HG03139 (cell line): ENCODE measurements around the gene LCP2.
"Not testable (repeated sequence)": the region's sequence is repeated elsewhere in the genome, so short reads cannot be mapped to it uniquely, and the experiment has no call there.

Source experiments
- ATAC-seq: cut with Tn5 transposase; IDR thresholded peaks from one replicate; pipeline ENCODE4 v1.9.1; 2021; ENCODE audit not compliant: unreplicated experiment

Gene LCP2

GRCh38 chr5:170251462-170251861, 46.1 kb downstream of the LCP2 start:
- no peak for ATAC-seq

GRCh38 chr5:170250810-170251317, 46.7 kb downstream of the LCP2 start:
- ATAC-seq, result no peak

GRCh38 chr5:170249355-170249754, 48.2 kb downstream of the LCP2 start:
- ATAC-seq, result no peak

GRCh38 chr5:170248931-170249227, 48.7 kb downstream of the LCP2 start:
- not testable (repeated sequence) for ATAC-seq

GRCh38 chr5:170248172-170248930, 49.2 kb downstream of the LCP2 start:
- ATAC-seq, result no peak

GRCh38 chr5:170247363-170247762, 50.2 kb downstream of the LCP2 start:
- no peak for ATAC-seq

- ATAC-seq, result no peak
Observed at GRCh38 chr5:170246126-170246870, 51.3 kb downstream of the LCP2 start.

- ATAC-seq, result not testable (repeated sequence)
Observed at GRCh38 chr5:170245436-170245835, 52.1 kb downstream of the LCP2 start.

- no peak for ATAC-seq
Observed at GRCh38 chr5:170238456-170239196, 59.0 kb downstream of the LCP2 start.

GRCh38 chr5:170235876-170236864, 61.4 kb downstream of the LCP2 start:
- ATAC-seq, result no peak

- no peak for ATAC-seq
Observed at GRCh38 chr5:170233358-170233892, 64.2 kb downstream of the LCP2 start.

- ATAC-seq, result no peak
Observed at GRCh38 chr5:170232786-170233185, 64.8 kb downstream of the LCP2 start, which contains the start of gene C5orf58. Gene C5orf58, plus strand, starts transcription at chr5:170232985. Its CDS starts 1,992 bp downstream, at chr5:170234977.

- no peak for ATAC-seq
Observed at GRCh38 chr5:170228762-170229435, 68.7 kb downstream of the LCP2 start.

GRCh38 chr5:170226661-170227060, 70.9 kb downstream of the LCP2 start:
- ATAC-seq, result no peak

- ATAC-seq, result no peak
Observed at GRCh38 chr5:170226129-170226615, 71.4 kb downstream of the LCP2 start.

GRCh38 chr5:170225326-170226128, 72.0 kb downstream of the LCP2 start:
- no peak for ATAC-seq

- no peak for ATAC-seq
Observed at GRCh38 chr5:170223906-170224305, 73.7 kb downstream of the LCP2 start.

GRCh38 chr5:170223360-170223759, 74.2 kb downstream of the LCP2 start:
- ATAC-seq, result no peak
